LNCaP clone FGC (cell line): ENCODE data around the gene MAOB.

Experiments used
- DNase-seq: peaks from one replicate; pipeline ENCODE4 v3.0.0-alpha.2; 2011; ENCODE audit warnings: low read depth
- H3K4me3 ChIP-seq: 2 replicates; pipeline ENCODE4 v1.5.1; 2011; ENCODE audit warnings: mild to moderate bottlenecking, low read depth, low read length, control low read depth
- CTCF ChIP-seq: IDR thresholded peaks from 2 replicates; pipeline ENCODE4 v1.5.1; 2012; ENCODE audit warnings: mild to moderate bottlenecking; ENCODE audit not compliant: control insufficient read depth, insufficient read depth; ENCODE audit errors: extremely low read depth

MAOB gene

GRCh38 chrX:43861750-43862149 lies 20.5 kb downstream of the MAOB start:
- no peak overlapping the region for H3K4me3 ChIP-seq
- DNase-seq: no peak
- no peak for TF ChIP-seq CTCF

GRCh38 chrX:43860646-43861370 lies 21.4 kb downstream of the MAOB start:
- H3K4me3 ChIP-seq: no peak overlapping the region
- peak; percentile 75 for DNase-seq
- no peak for TF ChIP-seq CTCF

GRCh38 chrX:43853225-43853828 lies 28.9 kb downstream of the MAOB start:
- no peak for TF ChIP-seq CTCF
- no peak overlapping the region for H3K4me3 ChIP-seq
- DNase-seq: no peak

GRCh38 chrX:43850629-43851028 lies 31.6 kb downstream of the MAOB start:
- H3K4me3 ChIP-seq: no peak overlapping the region
- TF ChIP-seq CTCF: no peak
- no peak for DNase-seq

GRCh38 chrX:43849173-43849572 lies 33.1 kb downstream of the MAOB start:
- no peak overlapping the region for H3K4me3 ChIP-seq
- TF ChIP-seq CTCF: no peak
- no peak for DNase-seq

GRCh38 chrX:43847352-43847751 lies 34.9 kb downstream of the MAOB start:
- H3K4me3 ChIP-seq: no peak overlapping the region
- no peak for DNase-seq
- TF ChIP-seq CTCF: no peak

- TF ChIP-seq CTCF: no peak
- no peak overlapping the region for H3K4me3 ChIP-seq
Measured at GRCh38 chrX:43846558-43846957, 35.7 kb downstream of the MAOB start.

More at GRCh38 chrX:43846558-43846957, 35.7 kb downstream of the MAOB start:
- DNase-seq: no peak
